ENCODE data around the gene SEC14L5. TPM values are rescaled to one million over a fixed set of nuclear protein-coding genes. Genes with fewer than 3 reads are reported as not detected.

Gene SEC14L5
- total RNA-seq, 1 donor from 2014 or later: 3.1 TPM

- H3K36me3 Mint-ChIP-seq (ENCODE audit: unreplicated experiment): no peaks in the 10 kb centered on the region
- no peak for DNase-seq
- H3K9me3 Mint-ChIP-seq (ENCODE audit: unreplicated experiment): peaks cover 4% of the 10 kb centered on the region
- no peaks in the 10 kb centered on the region for H3K27me3 Mint-ChIP-seq (ENCODE audit: unreplicated experiment)
- TF ChIP-seq, protein P1, sequence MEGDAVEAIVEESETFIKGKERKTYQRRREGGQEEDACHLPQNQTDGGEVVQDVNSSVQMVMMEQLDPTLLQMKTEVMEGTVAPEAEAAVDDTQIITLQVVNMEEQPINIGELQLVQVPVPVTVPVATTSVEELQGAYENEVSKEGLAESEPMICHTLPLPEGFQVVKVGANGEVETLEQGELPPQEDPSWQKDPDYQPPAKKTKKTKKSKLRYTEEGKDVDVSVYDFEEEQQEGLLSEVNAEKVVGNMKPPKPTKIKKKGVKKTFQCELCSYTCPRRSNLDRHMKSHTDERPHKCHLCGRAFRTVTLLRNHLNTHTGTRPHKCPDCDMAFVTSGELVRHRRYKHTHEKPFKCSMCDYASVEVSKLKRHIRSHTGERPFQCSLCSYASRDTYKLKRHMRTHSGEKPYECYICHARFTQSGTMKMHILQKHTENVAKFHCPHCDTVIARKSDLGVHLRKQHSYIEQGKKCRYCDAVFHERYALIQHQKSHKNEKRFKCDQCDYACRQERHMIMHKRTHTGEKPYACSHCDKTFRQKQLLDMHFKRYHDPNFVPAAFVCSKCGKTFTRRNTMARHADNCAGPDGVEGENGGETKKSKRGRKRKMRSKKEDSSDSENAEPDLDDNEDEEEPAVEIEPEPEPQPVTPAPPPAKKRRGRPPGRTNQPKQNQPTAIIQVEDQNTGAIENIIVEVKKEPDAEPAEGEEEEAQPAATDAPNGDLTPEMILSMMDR (IDR thresholded peaks at IDR 0.05; ENCODE audit: partially characterized antibody, unreplicated experiment): no peak
- H3K4me1 Mint-ChIP-seq (ENCODE audit: low read depth, unreplicated experiment): no peaks in the 10 kb centered on the region
- no peak overlapping the region for H3K4me3 Mint-ChIP-seq (ENCODE audit: unreplicated experiment)
- no peak overlapping the region for H3K27ac Mint-ChIP-seq (ENCODE audit: unreplicated experiment)
These were observed 104.9 kb downstream of the SEC14L5 start for GRCh38 chr16:5062790-5063765.

DNA sequence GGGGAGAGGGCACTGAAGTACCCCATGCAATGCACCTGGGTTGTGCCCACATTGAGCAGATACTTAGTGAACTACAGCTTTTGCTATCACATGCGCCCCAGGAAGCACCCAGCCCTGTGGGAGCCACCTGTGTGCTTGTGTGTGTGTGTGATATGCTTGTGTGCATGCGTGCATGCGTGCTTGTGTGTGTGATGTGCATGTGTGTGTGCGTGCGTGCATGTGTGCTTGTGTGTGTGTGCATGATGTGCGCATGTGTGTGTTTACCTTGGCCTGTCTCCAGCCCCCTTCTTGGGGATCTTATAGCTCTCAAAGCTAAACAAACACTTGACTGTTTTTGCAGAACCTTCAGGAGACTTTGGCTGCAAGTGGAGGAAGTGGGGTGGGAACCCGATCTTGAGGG lies 106.8 kb downstream of the SEC14L5 start:
- peaks cover 4% of the 10 kb centered on the region for H3K9me3 Mint-ChIP-seq (ENCODE audit: unreplicated experiment)
- no peaks in the 10 kb centered on the region for H3K27me3 Mint-ChIP-seq (ENCODE audit: unreplicated experiment)
- no peak overlapping the region for H3K27ac Mint-ChIP-seq (ENCODE audit: unreplicated experiment)
- H3K36me3 Mint-ChIP-seq (ENCODE audit: unreplicated experiment): no peaks in the 10 kb centered on the region
- no peak for DNase-seq
- no peak overlapping the region for H3K4me3 Mint-ChIP-seq (ENCODE audit: unreplicated experiment)
- TF ChIP-seq, protein P1 (IDR thresholded peaks at IDR 0.05; ENCODE audit: partially characterized antibody, unreplicated experiment): no peak
- no peaks in the 10 kb centered on the region for H3K4me1 Mint-ChIP-seq (ENCODE audit: low read depth, unreplicated experiment)

DNA sequence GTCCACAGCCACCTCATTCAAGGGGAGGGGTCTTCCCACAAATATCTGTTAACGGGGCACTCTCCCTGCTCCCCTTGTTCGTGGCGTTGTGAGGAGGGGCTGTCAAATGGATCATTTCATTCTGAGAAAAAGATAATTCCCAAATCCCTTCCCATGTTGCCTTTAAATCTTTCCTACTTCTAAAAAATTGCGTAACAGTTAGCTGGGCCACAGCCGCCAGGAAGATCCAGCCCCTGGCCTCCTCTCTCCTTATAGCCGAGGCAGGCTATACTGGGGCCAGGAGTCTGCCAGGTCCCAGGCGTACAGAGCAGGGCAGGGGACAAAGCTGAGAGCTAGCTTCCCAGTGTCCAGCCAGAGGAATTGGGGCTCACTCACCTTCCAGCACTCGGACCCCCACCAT lies 107.2 kb downstream of the SEC14L5 start:
- no peaks in the 10 kb centered on the region for H3K4me1 Mint-ChIP-seq (ENCODE audit: low read depth, unreplicated experiment)
- no peak overlapping the region for H3K4me3 Mint-ChIP-seq (ENCODE audit: unreplicated experiment)
- no peak overlapping the region for H3K27ac Mint-ChIP-seq (ENCODE audit: unreplicated experiment)
- TF ChIP-seq, protein P1 (IDR thresholded peaks at IDR 0.05; ENCODE audit: partially characterized antibody, unreplicated experiment): no peak
- H3K36me3 Mint-ChIP-seq (ENCODE audit: unreplicated experiment): no peaks in the 10 kb centered on the region
- H3K9me3 Mint-ChIP-seq (ENCODE audit: unreplicated experiment): peaks cover 4% of the 10 kb centered on the region
- H3K27me3 Mint-ChIP-seq (ENCODE audit: unreplicated experiment): no peaks in the 10 kb centered on the region
- DNase-seq: no peak

DNA sequence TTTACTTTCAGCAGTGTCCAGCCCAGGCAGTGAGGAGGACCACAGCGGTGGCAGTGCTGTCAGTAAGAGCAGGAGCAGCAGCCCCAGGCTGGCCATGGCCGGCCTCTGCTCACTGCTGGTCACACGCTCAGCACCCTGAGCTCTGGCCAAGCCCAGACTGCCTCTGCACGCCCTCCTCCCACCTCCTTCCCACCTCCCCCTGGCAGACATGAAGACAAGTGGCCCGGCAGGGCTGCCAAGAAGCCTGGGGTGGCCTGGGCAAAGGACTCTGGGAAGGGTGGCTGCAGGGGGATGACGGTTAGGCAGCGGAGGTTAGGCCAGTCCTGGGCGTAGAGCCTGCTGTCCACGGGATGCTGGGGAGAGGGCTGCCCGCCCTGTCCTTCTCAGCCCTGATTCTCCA lies 107.7 kb downstream of the SEC14L5 start, which contains the start of gene C16orf89:
Gene C16orf89, minus strand, starts transcription at position 144 of the 400 bp plus-strand sequence. Its CDS starts 48 bp downstream, at position 96.
- no peak for DNase-seq
- Mint-ChIP-seq H3K36me3 (ENCODE audit: unreplicated experiment) (no peaks in the 10 kb centered on the region), H3K27me3 (ENCODE audit: unreplicated experiment) (peaks cover under 1% of the 10 kb centered on the region), H3K4me1 (ENCODE audit: low read depth, unreplicated experiment) (no peaks in the 10 kb centered on the region), H3K27ac (ENCODE audit: unreplicated experiment) (no peak within 1 kb of the TSS), H3K4me3 (ENCODE audit: unreplicated experiment) (no peak within 1 kb of the TSS), H3K9me3 (ENCODE audit: unreplicated experiment) (peaks cover 4% of the 10 kb centered on the region)
- TF ChIP-seq, protein P1 (IDR thresholded peaks at IDR 0.05; ENCODE audit: partially characterized antibody, unreplicated experiment): no peak

DNA sequence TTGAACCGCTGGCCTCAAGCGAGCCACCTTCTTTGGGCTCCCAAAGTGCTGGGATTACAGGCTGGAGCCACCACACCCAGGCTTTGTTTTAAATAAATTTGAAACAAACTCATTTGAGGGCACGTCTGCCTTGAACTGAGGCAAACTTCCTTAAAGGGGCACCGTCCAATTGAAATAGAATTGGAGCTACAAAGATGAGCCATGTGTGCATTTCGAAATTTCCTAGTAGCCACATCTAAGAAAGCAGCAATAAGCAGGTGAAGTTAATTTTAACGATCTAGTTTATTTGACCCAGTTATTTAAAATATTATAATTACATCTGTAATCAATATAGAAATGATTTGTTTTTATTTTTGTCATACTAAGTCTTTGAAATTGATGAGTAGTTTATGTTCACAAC lies 108.4 kb downstream of the SEC14L5 start:
- no peak overlapping the region for H3K27ac Mint-ChIP-seq (ENCODE audit: unreplicated experiment)
- H3K36me3 Mint-ChIP-seq (ENCODE audit: unreplicated experiment): no peaks in the 10 kb centered on the region
- no peak overlapping the region for H3K4me3 Mint-ChIP-seq (ENCODE audit: unreplicated experiment)
- no peak for DNase-seq
- peaks cover 3% of the 10 kb centered on the region for H3K27me3 Mint-ChIP-seq (ENCODE audit: unreplicated experiment)
- H3K9me3 Mint-ChIP-seq (ENCODE audit: unreplicated experiment): peaks cover 2% of the 10 kb centered on the region
- TF ChIP-seq, protein P1 (IDR thresholded peaks at IDR 0.05; ENCODE audit: partially characterized antibody, unreplicated experiment): no peak
- no peaks in the 10 kb centered on the region for H3K4me1 Mint-ChIP-seq (ENCODE audit: low read depth, unreplicated experiment)
